B cell (primary cell): ENCODE results near the gene PJVK. TPM values are rescaled to one million over a fixed set of nuclear protein-coding genes. Genes with fewer than 3 reads are reported as not detected.

Experiments
- ATAC-seq: fragments of 200-7000 bp; cut with Tn5 transposase; one replicate; pipeline ENCODE4 v1.10.0; 2021; ENCODE audit warnings: low read depth, mild to moderate bottlenecking, moderate number of reproducible peaks, moderate library complexity
- CTCF ChIA-PET: fragments of 350-600 bp; sonication (Branson Sonifier 250); formaldehyde crosslinking; loops from one replicate; lab custom pipeline; 2021; ENCODE audit warnings: antibody characterized with exemption, inconsistent platforms; lab: Charles Lee
- POLR2A ChIA-PET: fragments of 350-600 bp; sonication (Branson Sonifier 250); formaldehyde crosslinking; loops from one replicate; lab custom pipeline; 2021; ENCODE audit warnings: antibody characterized with exemption; lab: Charles Lee
- DNase-seq: peaks from one replicate; pipeline ENCODE4 v3.0.0; 2013
- H2AFZ ChIP-seq: 2 replicates; pipeline ENCODE4 v1.6.1; 2012; ENCODE audit warnings: mild to moderate bottlenecking, low read depth, low read length; ENCODE audit not compliant: insufficient read depth, poor library complexity, severe bottlenecking
- H3K27ac ChIP-seq, 2 donors: 1 replicate in 1 of 2; 2 replicates in 1 of 2; pipeline ENCODE4 v1.5.1; 2012 to 2013; ENCODE audit warnings: low read length in 2 of 2, mild to moderate bottlenecking in 2 of 2, moderate library complexity in 1 of 2
- H3K27me3 ChIP-seq, 4 experiments: fragments of 200-600 bp in 1 of 4; sonication (generic) in 1 of 4; replicated peaks in 1 of 4; 1 replicate in 2 of 4; 2 replicates in 2 of 4; pipeline versions ENCODE4 v1.6.1 to v1.7.0; 2013 to 2016; ENCODE audit warnings: low read length in 3 of 4, mild to moderate bottlenecking in 2 of 4, mixed read lengths in 1 of 4, moderate library complexity in 1 of 4; ENCODE audit not compliant: insufficient read depth in 4 of 4, control insufficient read depth in 3 of 4; ENCODE audit errors: control extremely low read depth in 1 of 4
- H3K36me3 ChIP-seq, 2 experiments: replicated peaks in 1 of 2; 1 replicate in 1 of 2; 2 replicates in 1 of 2; pipeline versions ENCODE4 v1.6.1 to v1.7.1; 2013; ENCODE audit warnings: low read length in 1 of 2; ENCODE audit not compliant: insufficient read depth in 2 of 2, control insufficient read depth in 1 of 2; ENCODE audit errors: control extremely low read depth in 1 of 2, extremely low read depth in 1 of 2
- H3K4me1 ChIP-seq, 2 donors: fragments of 200-600 bp in 1 of 2; sonication (generic) in 1 of 2; 1 replicate in 1 of 2; 2 replicates in 1 of 2; pipeline versions ENCODE4 v1.5.1 to v1.6.1; 2013 to 2017; ENCODE audit warnings: low read length in 2 of 2; ENCODE audit not compliant: control insufficient read depth in 2 of 2, insufficient read depth in 2 of 2
- H3K4me2 ChIP-seq: replicated peaks from 2 replicates; pipeline ENCODE3; 2012; ENCODE audit warnings: mild to moderate bottlenecking, low read depth, low read length; ENCODE audit not compliant: poor library complexity, severe bottlenecking
- H3K4me3 ChIP-seq, 5 experiments: fragments of 200-600 bp in 1 of 5; sonication (generic) in 1 of 5; 1 replicate in 3 of 5; 2 replicates in 2 of 5; pipeline versions ENCODE4 v1.5.1 to v1.7.0; 2011 to 2016; ENCODE audit warnings: low read length in 4 of 5, mild to moderate bottlenecking in 4 of 5, low read depth in 2 of 5, control low read depth in 1 of 5, moderate library complexity in 1 of 5; ENCODE audit not compliant: insufficient read depth in 1 of 5; ENCODE audit errors: control extremely low read depth in 1 of 5, extremely low read depth in 1 of 5
- H3K79me2 ChIP-seq: fragments of 200-600 bp; sonication (generic); one replicate; pipeline ENCODE4 v1.6.0; 2016; ENCODE audit warnings: low read length; ENCODE audit not compliant: control insufficient read depth, insufficient read depth
- H3K9ac ChIP-seq: fragments of 200-600 bp; sonication (generic); 2 replicates; pipeline ENCODE4 v1.6.1; 2017; ENCODE audit warnings: mild to moderate bottlenecking, low read length, moderate library complexity
- H3K9me3 ChIP-seq, 3 donors: one replicate each; pipeline versions ENCODE4 v1.6.1 to v1.7.1; 2013; ENCODE audit warnings: low read length in 2 of 3; ENCODE audit not compliant: control insufficient read depth in 2 of 3, insufficient read depth in 1 of 3; ENCODE audit errors: control extremely low read depth in 1 of 3
- H4K20me1 ChIP-seq: 2 replicates; pipeline ENCODE4 v1.6.0; 2012; ENCODE audit warnings: mild to moderate bottlenecking, low read length; ENCODE audit not compliant: insufficient read depth, control insufficient read depth, poor library complexity, severe bottlenecking
- H3K27ac Mint-ChIP-seq: one replicate; pipeline ENCODE4 v1.8.0; 2021; ENCODE audit warnings: mixed read lengths
- H3K27me3 Mint-ChIP-seq: one replicate; pipeline ENCODE4 v1.8.0; 2021; ENCODE audit warnings: mixed read lengths
- H3K4me1 Mint-ChIP-seq: one replicate; pipeline ENCODE4 v1.8.0; 2021; ENCODE audit warnings: mixed read lengths
- H3K4me3 Mint-ChIP-seq: one replicate; pipeline ENCODE4 v1.8.0; 2021; ENCODE audit warnings: mixed read lengths
- H3K9me3 Mint-ChIP-seq: one replicate; pipeline ENCODE4 v1.8.0; 2022; ENCODE audit warnings: mixed read lengths; ENCODE audit not compliant: insufficient read depth
- EZH2 ChIP-seq: IDR thresholded peaks from 2 replicates; pipeline ENCODE4 v1.6.1; 2012; ENCODE audit warnings: borderline replicate concordance, low read depth, mild to moderate bottlenecking, moderate library complexity, low read length; ENCODE audit not compliant: insufficient read depth, poor library complexity, severe bottlenecking
- WGBS: methylation state at CpG from one replicate; pipeline ENCODE4 v1.1.5; 2013; ENCODE audit warnings: missing lambda C conversion rate; ENCODE audit not compliant: insufficient coverage; 5-methylcytosine and 5-hydroxymethylcytosine counted together
- intact Hi-C: fragments of 100-400 bp; cut with micrococcal nuclease; formaldehyde crosslinking; loops from one replicate; pipeline ENCODE4 v1.10.0; 2022
- polyA plus RNA-seq: library from polyadenylated mRNA; depleted of rRNA; stranded (reverse); fragments of >200 nt; gene quantifications from 2 replicates; pipeline ENCODE4 v1.2.3, GENCODE V29; 2012
- total RNA-seq, 2 donors: library from RNA; stranded (reverse); fragments of 120-200 nt in 1 of 2; gene quantifications; 1 replicate in 1 of 2; 2 replicates in 1 of 2; pipeline versions ENCODE4 v1.2.3 to v1.2.4, GENCODE V29; 2013 to 2022

Gene PJVK
- total and polyA plus RNA-seq, 2 donors (not counting 1 experiment from before 2014, with no cell fraction given) = 2.3 to 7.9 TPM

DNA sequence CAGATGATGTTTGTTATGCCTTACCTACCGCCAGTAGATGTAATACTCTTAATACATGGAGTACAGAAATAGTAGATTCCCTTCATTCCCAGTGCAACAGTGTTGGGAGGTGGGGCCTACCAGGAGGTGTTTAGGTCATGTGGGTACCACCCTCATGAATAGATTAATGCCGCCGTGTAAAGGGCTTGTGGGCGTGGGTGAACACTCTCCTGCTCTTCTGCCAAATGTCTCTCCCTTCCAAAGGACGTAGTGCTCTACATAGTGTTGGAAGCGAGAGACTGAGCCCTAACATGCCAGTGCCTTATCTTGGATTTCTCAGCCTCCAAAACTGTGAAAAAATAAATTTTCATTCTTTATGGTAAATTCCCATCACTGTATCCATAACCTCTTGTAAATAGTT is 59.2 kb downstream of the PJVK start:
- no peak overlapping the region for H3K4me2 ChIP-seq
- no peak for ATAC-seq
- H3K4me3 ChIP-seq = no peak overlapping the region
- H3K27me3 ChIP-seq = no peaks in the 10 kb centered on the region
- POLR2A ChIA-PET = no interaction called here
- CTCF ChIA-PET = no interaction called here
- peaks cover 4 to 8% of the 10 kb centered on the region in 2 experiments for H3K36me3 ChIP-seq
- peaks cover 0 to 1% (median 0%) of the 10 kb centered on the region in 3 donors for H3K9me3 ChIP-seq
- Mint-ChIP-seq H3K27me3 (no peaks in the 10 kb centered on the region), H3K27ac (no peak overlapping the region), H3K4me3 (no peak overlapping the region), H3K4me1 (no peaks in the 10 kb centered on the region), H3K9me3 (no peaks in the 10 kb centered on the region)
- TF ChIP-seq EZH2 = no peak
- DNase-seq = no peak
- intact Hi-C loops = no loop called here
- no peaks in the 10 kb centered on the region for H3K4me1 ChIP-seq
- 97% methylated on average over 5 of the region's 6 CpGs for whole genome bisulfite sequencing
- no peak overlapping the region for H3K9ac ChIP-seq
- no peaks in the 10 kb centered on the region for H4K20me1 ChIP-seq
- H2AFZ ChIP-seq = no peak overlapping the region
- H3K27ac ChIP-seq = no peak overlapping the region
- H3K79me2 ChIP-seq = no peaks in the 10 kb centered on the region

Other genes with a start within 250 kb of the PJVK start
- 66.0 and 71.9 TPM in 2 replicates for gene PRKRA, start 203 bp upstream of the PJVK start, total RNA-seq
- 27.0 and 37.8 TPM in 2 replicates for gene PRKRA, start 203 bp upstream of the PJVK start, polyA plus RNA-seq
- 0.39 and 1.7 TPM in 2 replicates for gene FKBP7, start 27.2 kb downstream of the PJVK start, total RNA-seq
- gene FKBP7, start 27.2 kb downstream of the PJVK start, polyA plus RNA-seq = 0.97 and 1.2 TPM in 2 replicates
- gene PLEKHA3, start 29.1 kb downstream of the PJVK start, total RNA-seq = 29.3 and 37.7 TPM in 2 replicates
- 4.8 and 6.3 TPM in 2 replicates for gene PLEKHA3, start 29.1 kb downstream of the PJVK start, polyA plus RNA-seq